Smooth muscle cell (in vitro differentiated cells): ENCODE data around the gene XIST. TPM values are rescaled to one million over a fixed set of nuclear protein-coding genes. Genes with fewer than 3 reads are reported as not detected.

ENCODE experiments used
- DNase-seq: peaks from one replicate; lab custom pipeline; 2025; ENCODE audit not compliant: unreplicated experiment; lab: John Stamatoyannopoulos, UW
- H2AFZ ChIP-seq: fragments of 200-600 bp; sonication (generic); 2 replicates; pipeline ENCODE4 v1.6.0; 2016; ENCODE audit warnings: antibody characterized with exemption, low read depth, mild to moderate bottlenecking
- H3F3A ChIP-seq: fragments of 200-600 bp; sonication (generic); 2 replicates; pipeline ENCODE4 v1.6.0; 2017; ENCODE audit warnings: antibody characterized with exemption, low read depth
- H3K27ac ChIP-seq: fragments of 200-600 bp; sonication (generic); 2 replicates; pipeline ENCODE4 v1.5.1; 2016; ENCODE audit warnings: low read depth, mild to moderate bottlenecking
- H3K27me3 ChIP-seq: fragments of 200-600 bp; sonication (generic); 2 replicates; pipeline ENCODE4 v1.6.1; 2016; ENCODE audit warnings: low read depth, mild to moderate bottlenecking
- H3K36me3 ChIP-seq: fragments of 200-600 bp; sonication (generic); 2 replicates; pipeline ENCODE4 v1.5.1; 2016; ENCODE audit warnings: low read depth
- H3K4me1 ChIP-seq: fragments of 200-600 bp; sonication (generic); 2 replicates; pipeline ENCODE4 v1.5.1; 2016; ENCODE audit warnings: low read depth
- H3K4me2 ChIP-seq: fragments of 200-600 bp; sonication (generic); 2 replicates; pipeline ENCODE4 v1.6.0; 2016; ENCODE audit warnings: mild to moderate bottlenecking
- H3K4me3 ChIP-seq: fragments of 200-600 bp; sonication (generic); 2 replicates; pipeline ENCODE4 v1.5.1; 2016; ENCODE audit warnings: mild to moderate bottlenecking
- H3K79me2 ChIP-seq: fragments of 200-600 bp; sonication (generic); 2 replicates; pipeline ENCODE4 v1.6.0; 2016; ENCODE audit warnings: low read depth, mild to moderate bottlenecking
- H3K9ac ChIP-seq: fragments of 200-600 bp; sonication (generic); 2 replicates; pipeline ENCODE4 v1.6.0; 2016; ENCODE audit warnings: low read depth
- H3K9me3 ChIP-seq: fragments of 200-600 bp; sonication (generic); replicated peaks from 2 replicates; pipeline ENCODE4 v1.5.1; 2016; ENCODE audit warnings: low read depth
- H4K20me1 ChIP-seq: fragments of 200-600 bp; sonication (generic); 2 replicates; pipeline ENCODE4 v1.6.0; 2016; ENCODE audit warnings: low read depth
- WGBS: methylation state at CpG from one replicate; pipeline ENCODE4 v1.1.7; 2016; ENCODE audit warnings: low lambda C conversion rate; 5-methylcytosine and 5-hydroxymethylcytosine counted together
- polyA plus RNA-seq: library from polyadenylated mRNA; unstranded; fragments of >200 nt; fragmentation: Nextera tagmentation; extraction: Ambion mirVana; gene quantifications from 2 replicates; pipeline ENCODE4 v1.2.1, GENCODE V29; 2016
- total RNA-seq: library from RNA; depleted of rRNA; stranded (reverse); fragments of >200 nt; gene quantifications from 2 replicates; pipeline ENCODE4 v1.2.3, GENCODE V29; 2014
- TF ChIP-seq, protein P1 (sequence below): fragments of 200-600 bp; sonication (generic); IDR thresholded peaks from 2 replicates; pipeline ENCODE4 v1.5.1; 2017; ENCODE audit warnings: borderline replicate concordance, mild to moderate bottlenecking, antibody characterized with exemption; ENCODE audit not compliant: insufficient read depth, poor library complexity, severe bottlenecking

The XIST gene
- total and polyA plus RNA-seq, 2 experiments from 2014 or later = not detected

DNA sequence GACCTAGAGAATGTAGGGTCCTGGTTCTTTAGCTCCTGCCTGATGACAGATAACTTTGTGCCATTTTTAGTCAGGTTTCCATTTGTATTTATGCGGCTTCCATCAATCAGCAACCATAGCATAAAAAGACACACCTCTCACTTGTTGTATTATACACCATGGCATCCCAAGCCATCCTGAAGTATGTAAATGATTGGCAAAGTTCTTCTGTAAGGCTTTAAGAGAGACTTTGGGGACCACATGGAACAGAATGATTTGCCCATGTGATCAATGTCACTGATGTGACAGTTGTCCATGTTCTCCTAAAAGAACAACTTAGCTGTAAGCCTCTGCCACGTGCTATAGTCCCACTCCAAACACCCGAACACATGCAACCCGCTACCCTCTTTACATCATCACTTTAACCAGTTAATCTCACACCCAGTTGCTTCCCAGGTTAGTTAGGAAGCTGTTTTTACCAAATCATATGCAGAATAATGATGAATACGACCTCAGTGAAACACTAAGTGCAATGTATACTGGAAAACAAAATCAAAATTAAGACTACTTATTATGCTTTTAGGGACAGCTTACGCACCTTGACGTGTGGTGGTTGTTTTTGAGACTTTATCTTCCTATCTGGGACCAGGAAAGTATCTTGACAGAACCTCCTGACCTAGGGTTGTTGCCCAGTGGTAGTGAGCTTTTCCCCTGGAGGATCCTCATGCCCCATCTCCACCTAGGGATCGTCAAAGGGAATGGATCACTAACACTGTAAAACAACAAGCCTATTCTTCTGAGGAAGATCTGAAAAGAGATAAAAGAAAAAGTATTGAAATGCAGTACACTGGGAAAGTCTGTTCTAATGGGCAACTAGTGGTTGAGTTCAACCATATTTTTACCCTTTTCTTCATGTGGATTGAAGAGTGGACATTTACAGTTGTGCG is 21.8 kb downstream of the XIST start:
- no peaks in the 10 kb centered on the region for H3K36me3 ChIP-seq
- no peaks in the 10 kb centered on the region for H3K4me1 ChIP-seq
- DNase-seq = no peak
- H3K27me3 ChIP-seq = no peaks in the 10 kb centered on the region
- no peaks in the 10 kb centered on the region for H3F3A ChIP-seq
- TF ChIP-seq, protein P1, sequence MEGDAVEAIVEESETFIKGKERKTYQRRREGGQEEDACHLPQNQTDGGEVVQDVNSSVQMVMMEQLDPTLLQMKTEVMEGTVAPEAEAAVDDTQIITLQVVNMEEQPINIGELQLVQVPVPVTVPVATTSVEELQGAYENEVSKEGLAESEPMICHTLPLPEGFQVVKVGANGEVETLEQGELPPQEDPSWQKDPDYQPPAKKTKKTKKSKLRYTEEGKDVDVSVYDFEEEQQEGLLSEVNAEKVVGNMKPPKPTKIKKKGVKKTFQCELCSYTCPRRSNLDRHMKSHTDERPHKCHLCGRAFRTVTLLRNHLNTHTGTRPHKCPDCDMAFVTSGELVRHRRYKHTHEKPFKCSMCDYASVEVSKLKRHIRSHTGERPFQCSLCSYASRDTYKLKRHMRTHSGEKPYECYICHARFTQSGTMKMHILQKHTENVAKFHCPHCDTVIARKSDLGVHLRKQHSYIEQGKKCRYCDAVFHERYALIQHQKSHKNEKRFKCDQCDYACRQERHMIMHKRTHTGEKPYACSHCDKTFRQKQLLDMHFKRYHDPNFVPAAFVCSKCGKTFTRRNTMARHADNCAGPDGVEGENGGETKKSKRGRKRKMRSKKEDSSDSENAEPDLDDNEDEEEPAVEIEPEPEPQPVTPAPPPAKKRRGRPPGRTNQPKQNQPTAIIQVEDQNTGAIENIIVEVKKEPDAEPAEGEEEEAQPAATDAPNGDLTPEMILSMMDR = no peak
- no peak overlapping the region for H3K27ac ChIP-seq
- H4K20me1 ChIP-seq = no peaks in the 10 kb centered on the region
- WGBS = 81% methylated on average over 9 of the region's 9 CpGs
- no peak overlapping the region for H2AFZ ChIP-seq
- no peak overlapping the region for H3K4me2 ChIP-seq
- no peak overlapping the region for H3K4me3 ChIP-seq
- no peak overlapping the region for H3K9ac ChIP-seq
- H3K9me3 ChIP-seq = no peaks in the 10 kb centered on the region
- no peaks in the 10 kb centered on the region for H3K79me2 ChIP-seq

DNA sequence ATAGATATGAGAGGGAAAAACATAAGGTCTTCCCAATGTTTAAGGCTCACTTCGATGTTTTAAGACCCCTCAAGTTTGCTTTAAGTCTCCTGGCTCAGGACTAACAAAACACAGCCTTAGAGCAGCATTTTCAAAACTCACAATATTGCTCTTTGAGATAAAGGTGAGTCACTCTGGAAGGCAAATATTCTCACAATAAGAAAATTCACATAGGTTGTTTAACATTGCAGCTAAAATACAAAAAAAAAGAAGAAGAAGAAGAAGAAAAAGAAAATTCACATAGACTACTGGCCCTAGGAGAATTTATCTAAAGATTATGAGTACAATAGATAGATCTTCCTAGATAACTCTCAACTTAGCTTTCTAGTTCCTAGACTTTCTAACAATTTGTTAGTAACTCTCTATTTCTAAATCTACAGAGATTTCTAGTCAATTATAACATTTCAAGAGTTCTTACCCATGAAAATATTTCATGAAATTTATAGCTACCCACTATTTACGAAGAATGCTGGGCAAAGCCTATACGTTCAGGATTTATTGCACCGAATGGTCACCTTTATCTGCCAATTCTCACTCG is 22.5 kb downstream of the XIST start:
- Histone ChIP-seq H2AFZ (no peak overlapping the region), H3K4me2 (no peak overlapping the region), H4K20me1 (no peaks in the 10 kb centered on the region), H3K4me1 (no peaks in the 10 kb centered on the region), H3K9ac (no peak overlapping the region), H3F3A (no peaks in the 10 kb centered on the region), H3K79me2 (no peaks in the 10 kb centered on the region), H3K36me3 (no peaks in the 10 kb centered on the region), H3K27ac (no peak overlapping the region), H3K27me3 (no peaks in the 10 kb centered on the region), H3K9me3 (no peaks in the 10 kb centered on the region), H3K4me3 (no peak overlapping the region)
- TF ChIP-seq, protein P1 = no peak
- no peak for DNase-seq
- 80% methylated on average over 5 of the region's 5 CpGs for WGBS

DNA sequence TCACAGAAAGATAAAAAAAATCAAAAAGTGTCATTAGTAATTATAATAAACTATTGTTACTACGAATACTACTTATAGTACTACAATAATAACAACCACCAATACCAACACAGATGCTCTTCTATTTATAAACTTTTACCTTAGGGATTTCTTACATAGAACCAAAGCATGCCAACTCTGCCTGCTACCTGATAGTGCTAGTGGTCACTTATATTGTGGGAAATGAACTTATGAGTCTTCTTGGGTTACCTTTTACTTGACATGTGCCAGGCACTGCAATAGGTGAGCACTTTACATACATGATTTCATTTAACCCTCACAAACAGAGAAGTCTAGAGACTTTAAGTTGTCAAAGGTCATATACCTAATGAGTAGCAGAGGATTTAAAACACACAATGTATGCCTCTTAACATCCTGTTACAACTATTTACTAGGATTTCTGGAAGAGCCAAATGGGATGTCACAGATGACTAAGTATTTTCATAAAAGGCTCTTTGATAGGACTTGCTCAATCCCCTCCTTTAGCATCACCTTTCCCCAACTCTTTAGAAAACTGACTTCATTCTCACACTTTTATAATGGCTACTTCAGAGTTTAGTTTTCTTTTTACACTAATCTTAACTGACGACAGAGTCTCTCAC is 24.3 kb downstream of the XIST start:
- WGBS = 73% methylated on average over 2 of the region's 2 CpGs
- H3K4me1 ChIP-seq = no peaks in the 10 kb centered on the region
- TF ChIP-seq, protein P1 = no peak
- no peak overlapping the region for H3K4me3 ChIP-seq
- no peak overlapping the region for H3K4me2 ChIP-seq
- no peaks in the 10 kb centered on the region for H3K9me3 ChIP-seq
- no peaks in the 10 kb centered on the region for H3K27me3 ChIP-seq
- H3F3A ChIP-seq = no peaks in the 10 kb centered on the region
- H3K9ac ChIP-seq = no peak overlapping the region
- no peaks in the 10 kb centered on the region for H3K79me2 ChIP-seq
- no peak for DNase-seq
- no peak overlapping the region for H2AFZ ChIP-seq
- H4K20me1 ChIP-seq = no peaks in the 10 kb centered on the region
- no peaks in the 10 kb centered on the region for H3K36me3 ChIP-seq
- H3K27ac ChIP-seq = no peak overlapping the region
